Skeletal muscle satellite cell (primary cell): ENCODE data around the gene XPNPEP2.

Source experiments
- H3K27me3 ChIP-seq: 2 replicates; pipeline ENCODE4 v1.7.0; 2013; ENCODE audit warnings: low read length; ENCODE audit not compliant: control insufficient read depth, insufficient read depth
- H3K36me3 ChIP-seq: 2 replicates; pipeline ENCODE4 v1.7.0; 2013; ENCODE audit warnings: mild to moderate bottlenecking, control low read depth, low read length; ENCODE audit not compliant: insufficient read depth
- H3K4me1 ChIP-seq: 2 replicates; pipeline ENCODE4 v1.7.0; 2013; ENCODE audit warnings: low read length; ENCODE audit not compliant: control insufficient read depth, insufficient read depth
- H3K4me2 ChIP-seq: 2 replicates; pipeline ENCODE4 v1.7.0; 2013; ENCODE audit warnings: mild to moderate bottlenecking, low read length
- H3K4me3 ChIP-seq: 2 replicates; pipeline ENCODE4 v1.7.0; 2013; ENCODE audit warnings: low read length
- H3K9ac ChIP-seq: 2 replicates; pipeline ENCODE4 v1.7.0; 2013; ENCODE audit warnings: mild to moderate bottlenecking, low read depth, low read length, moderate library complexity
- H3K9me3 ChIP-seq: replicated peaks from 2 replicates; pipeline ENCODE4 v1.7.0; 2013; ENCODE audit warnings: mild to moderate bottlenecking, control low read depth, low read length

The XPNPEP2 gene

DNA sequence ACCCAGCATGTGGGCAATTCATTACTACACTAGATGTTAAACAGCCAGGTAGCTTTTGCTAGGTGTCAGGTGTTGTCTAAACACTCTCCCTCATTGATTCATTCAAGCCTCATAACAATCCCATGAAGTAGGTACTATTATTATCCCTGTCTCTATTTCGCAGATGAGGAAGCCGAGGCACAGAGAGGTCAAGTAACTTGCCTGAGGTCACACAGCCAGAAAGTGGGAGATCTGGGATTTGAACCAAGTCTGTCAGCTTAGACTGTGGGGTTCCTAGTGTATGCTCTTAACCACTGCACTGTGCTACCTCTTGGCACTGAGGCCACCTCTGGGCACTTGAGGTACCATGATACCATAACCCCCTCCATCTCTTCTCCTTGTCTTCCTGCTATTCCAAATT is 17.4 kb upstream of the XPNPEP2 start:
- Histone ChIP-seq H3K4me3 (no peak overlapping the region), H3K9ac (no peak overlapping the region), H3K36me3 (no peaks in the 10 kb centered on the region), H3K9me3 (no peaks in the 10 kb centered on the region), H3K4me1 (no peaks in the 10 kb centered on the region), H3K27me3 (peaks cover 57% of the 10 kb centered on the region), H3K4me2 (no peak overlapping the region)

DNA sequence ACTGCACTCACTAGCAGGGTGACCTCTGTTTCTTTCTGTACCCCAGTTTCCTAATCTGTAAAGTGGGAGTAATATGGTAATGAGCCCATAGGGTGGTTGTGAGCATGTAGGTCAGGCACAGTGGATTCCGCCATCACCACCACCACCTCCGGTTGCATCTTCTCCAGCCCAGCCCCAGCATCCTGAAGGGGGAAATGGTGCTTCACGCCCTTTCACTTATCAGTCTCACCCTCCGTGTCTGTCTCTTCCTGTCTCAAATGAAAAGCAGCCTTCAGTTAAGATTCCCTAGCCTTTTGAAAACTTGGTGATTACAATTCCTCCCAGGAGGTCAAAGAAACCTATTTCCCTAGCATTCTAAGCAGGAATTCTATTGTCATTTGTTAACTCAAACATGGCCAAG is 16.9 kb upstream of the XPNPEP2 start:
- Histone ChIP-seq H3K4me1 (no peaks in the 10 kb centered on the region), H3K4me2 (no peak overlapping the region), H3K9me3 (no peaks in the 10 kb centered on the region), H3K9ac (no peak overlapping the region), H3K27me3 (peaks cover 56% of the 10 kb centered on the region), H3K4me3 (no peak overlapping the region), H3K36me3 (no peaks in the 10 kb centered on the region)

DNA sequence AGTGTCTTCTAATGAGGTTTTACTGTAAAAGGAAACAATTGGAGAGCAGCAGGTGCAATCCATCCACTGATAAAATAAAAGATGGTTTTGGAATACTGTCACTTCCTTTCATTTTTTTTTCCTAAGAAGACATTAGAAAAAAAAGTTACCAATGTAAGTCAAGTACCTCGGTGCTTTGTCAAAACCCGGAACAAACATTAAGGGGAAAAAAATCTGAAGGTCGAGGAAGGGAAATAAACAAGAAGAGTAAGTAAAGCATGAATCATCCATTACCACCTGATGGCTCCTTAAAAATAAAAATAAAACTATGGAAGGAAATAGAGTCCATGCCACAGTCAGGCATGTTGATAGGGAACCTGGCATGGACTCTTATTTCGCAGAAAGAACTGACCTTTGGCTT is 15.3 kb upstream of the XPNPEP2 start:
- H3K4me2 ChIP-seq = no peak overlapping the region
- H3K9ac ChIP-seq = no peak overlapping the region
- peaks cover 52% of the 10 kb centered on the region for H3K27me3 ChIP-seq
- no peaks in the 10 kb centered on the region for H3K36me3 ChIP-seq
- no peak overlapping the region for H3K4me3 ChIP-seq
- H3K9me3 ChIP-seq = no peaks in the 10 kb centered on the region
- H3K4me1 ChIP-seq = no peaks in the 10 kb centered on the region

DNA sequence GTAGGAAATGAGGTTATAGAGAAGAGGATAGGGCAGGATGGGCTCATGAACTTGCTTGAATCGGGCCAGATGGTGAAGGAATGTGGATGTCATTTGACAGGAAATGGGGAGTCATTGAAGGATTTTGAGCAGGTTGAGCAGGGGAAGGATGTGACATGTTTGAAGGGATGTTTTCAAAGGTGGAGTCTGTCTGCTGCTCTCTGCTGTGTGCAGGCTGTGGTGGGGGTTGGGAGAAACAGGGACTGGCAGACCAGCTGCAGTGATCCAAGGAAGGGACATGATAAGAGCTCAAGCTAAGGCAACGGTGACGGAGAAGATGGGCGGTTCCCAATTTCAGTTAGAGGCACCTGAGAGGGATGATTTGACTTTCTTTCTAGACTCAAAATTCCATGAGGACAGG is 14.0 kb upstream of the XPNPEP2 start:
- no peaks in the 10 kb centered on the region for H3K9me3 ChIP-seq
- no peaks in the 10 kb centered on the region for H3K36me3 ChIP-seq
- no peak overlapping the region for H3K4me2 ChIP-seq
- peaks cover 46% of the 10 kb centered on the region for H3K27me3 ChIP-seq
- no peak overlapping the region for H3K9ac ChIP-seq
- H3K4me1 ChIP-seq = no peaks in the 10 kb centered on the region
- no peak overlapping the region for H3K4me3 ChIP-seq

DNA sequence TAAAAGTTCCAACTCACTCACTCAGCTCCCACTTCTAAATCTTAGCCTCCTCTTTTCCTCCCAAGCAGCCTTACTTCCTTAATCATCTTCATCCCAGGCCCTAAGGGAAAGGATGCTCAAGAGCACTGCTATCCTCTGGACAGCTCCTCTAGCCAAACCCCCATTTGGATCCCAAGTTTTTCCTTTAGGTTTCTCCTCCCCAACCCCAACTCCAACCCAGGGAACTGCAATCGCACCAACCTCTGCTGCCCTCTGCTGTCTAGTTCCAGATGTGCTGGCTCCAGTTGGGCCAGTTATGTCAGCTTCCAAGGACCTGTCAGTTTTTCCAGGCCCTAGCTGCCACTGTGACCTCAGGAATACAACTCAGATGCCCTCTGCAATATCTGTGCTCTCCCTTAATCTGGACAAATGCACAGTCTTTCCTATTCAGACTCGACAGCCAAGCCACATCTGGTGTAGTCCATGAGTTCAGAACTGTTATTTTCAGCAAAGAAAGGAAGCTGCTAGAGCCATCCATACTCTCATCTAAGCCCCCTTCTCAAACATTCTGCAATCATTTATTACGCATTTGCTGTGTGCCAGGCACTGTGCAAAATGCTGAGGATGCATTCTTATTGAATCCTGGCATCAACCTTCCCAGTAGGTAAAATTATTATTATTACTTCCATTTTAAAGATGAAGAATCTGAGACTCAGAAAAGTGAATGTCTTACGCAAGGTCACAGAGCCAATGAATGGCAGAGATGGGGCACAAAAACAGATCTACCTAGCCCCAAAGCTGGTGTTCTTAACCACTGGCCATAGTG is 12.3 kb upstream of the XPNPEP2 start:
- no peaks in the 10 kb centered on the region for H3K9me3 ChIP-seq

DNA sequence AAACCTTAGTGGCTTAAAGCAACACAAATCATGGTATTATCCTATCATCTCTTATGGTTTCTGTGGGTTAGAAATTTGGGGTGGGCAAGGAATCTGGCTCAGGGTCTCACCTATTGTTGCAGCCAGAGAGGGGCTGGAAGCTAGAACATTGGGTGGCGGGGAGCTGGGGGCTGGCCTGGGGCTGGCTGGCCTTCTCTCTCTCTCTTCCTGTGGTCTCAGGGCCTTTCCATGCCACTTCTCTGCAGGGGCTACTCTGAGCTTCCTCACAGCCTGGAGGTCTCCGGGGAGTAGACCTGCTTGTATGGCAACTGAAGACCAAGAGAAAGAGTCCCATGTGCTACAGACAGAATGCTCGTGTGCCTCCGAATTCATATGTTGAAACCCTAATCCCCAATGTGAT is 10.7 kb upstream of the XPNPEP2 start:
- Histone ChIP-seq H3K4me3 (no peak overlapping the region), H3K4me1 (no peaks in the 10 kb centered on the region), H3K9me3 (no peaks in the 10 kb centered on the region), H3K36me3 (no peaks in the 10 kb centered on the region), H3K4me2 (no peak overlapping the region), H3K9ac (no peak overlapping the region), H3K27me3 (peaks cover 28% of the 10 kb centered on the region)

More for the DNA sequence above, 12.3 kb upstream of the XPNPEP2 start:
- Histone ChIP-seq H3K36me3 (no peaks in the 10 kb centered on the region), H3K4me1 (no peaks in the 10 kb centered on the region), H3K4me2 (no peak overlapping the region), H3K4me3 (no peak overlapping the region), H3K27me3 (peaks cover 35% of the 10 kb centered on the region), H3K9ac (no peak overlapping the region)

DNA sequence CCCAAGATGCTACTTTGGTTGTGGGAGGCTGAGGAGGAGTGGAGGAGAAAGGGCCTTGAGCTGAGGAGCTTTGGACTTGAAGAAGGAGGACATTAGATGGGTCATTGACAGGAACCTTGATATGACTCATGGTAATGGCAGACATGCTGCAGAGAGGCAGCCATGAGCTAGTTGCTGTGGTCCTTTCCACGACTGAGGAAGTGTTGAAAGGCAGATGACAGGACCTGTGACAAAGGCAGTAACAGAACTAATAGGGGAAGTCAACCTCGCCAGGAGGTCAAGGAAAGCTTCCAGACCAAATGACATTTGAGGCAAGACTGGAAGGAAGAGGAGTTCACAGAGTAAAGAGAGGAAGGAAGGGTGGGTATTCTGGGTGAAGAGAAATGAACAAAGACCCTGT is 7.6 kb upstream of the XPNPEP2 start:
- H3K4me3 ChIP-seq = no peak overlapping the region
- no peaks in the 10 kb centered on the region for H3K9me3 ChIP-seq
- no peaks in the 10 kb centered on the region for H3K36me3 ChIP-seq
- H3K4me2 ChIP-seq = no peak overlapping the region
- no peak overlapping the region for H3K9ac ChIP-seq
- no peaks in the 10 kb centered on the region for H3K4me1 ChIP-seq
- H3K27me3 ChIP-seq = peaks cover 21% of the 10 kb centered on the region

DNA sequence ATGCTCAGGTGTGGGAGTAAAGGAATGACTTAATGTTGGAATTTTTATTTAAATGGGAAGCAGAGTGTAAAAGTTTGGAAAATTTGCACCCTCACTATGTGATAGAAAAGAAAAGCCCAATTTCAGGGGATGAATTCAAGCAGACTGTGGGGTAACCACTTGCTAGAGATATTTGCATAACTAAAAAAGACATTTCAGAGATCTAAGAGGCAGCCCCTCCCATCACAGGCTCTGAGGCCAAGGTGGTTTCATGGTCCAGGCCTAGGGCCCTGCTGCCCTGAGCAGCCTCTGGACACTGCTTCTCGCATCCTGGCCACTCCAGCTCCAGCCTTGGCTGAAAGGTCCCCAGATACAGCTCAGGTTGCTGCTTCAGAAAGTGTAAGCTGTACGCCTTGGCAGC is 5.9 kb upstream of the XPNPEP2 start:
- H3K4me3 ChIP-seq = no peak overlapping the region
- H3K9ac ChIP-seq = no peak overlapping the region
- no peak overlapping the region for H3K4me2 ChIP-seq
- no peaks in the 10 kb centered on the region for H3K4me1 ChIP-seq
- H3K36me3 ChIP-seq = no peaks in the 10 kb centered on the region
- H3K9me3 ChIP-seq = no peaks in the 10 kb centered on the region
- peaks cover 27% of the 10 kb centered on the region for H3K27me3 ChIP-seq

DNA sequence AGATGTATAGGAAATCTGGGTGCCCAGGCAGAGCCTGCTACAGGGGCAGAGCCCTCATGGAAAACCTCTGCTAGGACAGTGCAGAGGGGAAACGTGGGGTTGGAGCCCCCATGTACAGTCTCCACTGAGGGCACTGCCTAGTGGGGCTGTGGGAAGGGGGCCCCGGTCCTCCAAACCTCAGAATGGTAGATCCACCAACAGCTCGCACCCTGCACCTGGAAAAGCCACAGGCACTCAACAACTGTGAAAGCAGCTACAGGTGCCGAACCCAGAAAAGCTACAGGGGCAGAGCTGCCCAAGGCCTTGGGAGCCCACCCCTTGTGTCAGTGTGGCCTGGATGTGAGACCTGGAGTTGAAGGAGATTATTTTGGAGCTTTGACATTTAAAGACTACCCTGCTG is 5.4 kb upstream of the XPNPEP2 start:
- H3K4me3 ChIP-seq = no peak overlapping the region
- H3K27me3 ChIP-seq = peaks cover 28% of the 10 kb centered on the region
- H3K9ac ChIP-seq = no peak overlapping the region
- H3K4me2 ChIP-seq = no peak overlapping the region
- no peaks in the 10 kb centered on the region for H3K36me3 ChIP-seq
- H3K4me1 ChIP-seq = no peaks in the 10 kb centered on the region
- no peaks in the 10 kb centered on the region for H3K9me3 ChIP-seq

DNA sequence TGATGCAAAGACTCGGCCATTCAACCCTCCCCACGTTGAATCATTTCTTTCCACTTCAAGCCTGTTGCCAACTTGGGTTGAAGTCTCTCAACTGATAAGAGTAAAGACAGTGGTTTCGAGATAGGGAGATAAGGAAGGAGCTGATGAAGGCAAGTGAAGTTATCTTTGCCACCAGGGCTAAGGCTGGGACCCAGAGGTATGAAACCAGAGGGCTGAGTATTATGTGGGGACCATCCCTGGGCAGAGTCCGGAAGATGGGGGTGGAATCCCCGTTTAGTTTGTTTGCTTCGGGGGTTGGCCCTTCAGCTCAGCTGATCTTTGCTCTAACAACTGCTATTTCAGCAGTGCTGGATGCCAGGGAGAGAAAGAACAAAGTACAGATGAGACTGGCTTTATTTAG is 2.3 kb upstream of the XPNPEP2 start:
- Histone ChIP-seq H3K4me3 (no peak overlapping the region), H3K4me2 (no peak overlapping the region), H3K27me3 (peaks cover 33% of the 10 kb centered on the region)

DNA sequence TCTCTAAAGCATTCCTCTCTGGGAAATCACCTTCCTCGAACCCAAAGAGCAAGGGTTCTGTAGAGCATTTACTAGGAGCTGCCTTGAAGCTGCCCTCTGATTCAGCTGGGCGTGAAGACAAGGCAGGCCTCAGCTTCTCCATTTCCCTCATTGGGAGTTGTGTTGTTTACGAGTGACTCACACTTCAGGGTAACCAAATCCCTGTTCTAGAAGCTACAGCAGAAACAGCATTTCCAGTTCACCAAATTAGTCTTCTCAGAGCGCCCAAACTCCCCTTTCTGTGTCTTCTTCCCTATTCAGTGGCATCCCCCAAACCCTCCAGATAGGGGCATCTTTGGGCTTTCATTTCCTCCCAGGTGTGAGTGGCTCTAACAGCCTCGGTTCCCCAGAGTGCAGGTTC is 863 bp upstream of the XPNPEP2 start:
- H3K4me1 ChIP-seq = no peaks in the 10 kb centered on the region
- H3K9ac ChIP-seq = no peak overlapping the region

More for the DNA sequence above, 2.3 kb upstream of the XPNPEP2 start:
- H3K9ac ChIP-seq = no peak overlapping the region
- H3K36me3 ChIP-seq = no peaks in the 10 kb centered on the region
- no peaks in the 10 kb centered on the region for H3K9me3 ChIP-seq
- no peaks in the 10 kb centered on the region for H3K4me1 ChIP-seq

DNA sequence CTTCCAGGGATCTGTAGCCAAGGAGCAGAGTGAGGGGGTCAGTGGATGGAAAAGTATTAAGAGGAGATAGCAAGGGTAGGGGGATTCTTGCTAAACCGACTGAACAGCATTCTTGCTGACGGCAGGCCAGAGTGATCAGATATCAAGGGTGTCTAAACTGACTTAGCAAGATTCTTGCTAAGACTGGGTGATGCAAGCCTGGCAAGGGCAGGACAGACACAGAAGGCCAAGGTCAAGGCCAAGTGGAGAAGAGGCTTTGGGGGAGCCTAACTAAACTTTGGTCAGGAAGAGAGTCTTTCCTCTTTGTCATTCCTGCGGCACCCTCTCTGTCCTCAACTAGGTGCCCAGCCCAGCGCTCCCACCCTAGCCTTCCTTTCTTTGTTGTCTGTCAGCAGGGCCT is 799 bp downstream of the XPNPEP2 start:
- H3K36me3 ChIP-seq = no peaks in the 10 kb centered on the region
- no peak overlapping the region for H3K9ac ChIP-seq
- no peaks in the 10 kb centered on the region for H3K9me3 ChIP-seq
- no peak overlapping the region for H3K4me3 ChIP-seq
- peaks cover 27% of the 10 kb centered on the region for H3K27me3 ChIP-seq
- no peaks in the 10 kb centered on the region for H3K4me1 ChIP-seq
- no peak overlapping the region for H3K4me2 ChIP-seq

More for the DNA sequence above, 863 bp upstream of the XPNPEP2 start:
- H3K4me2 ChIP-seq = no peak overlapping the region
- no peaks in the 10 kb centered on the region for H3K36me3 ChIP-seq
- H3K4me3 ChIP-seq = no peak overlapping the region
- peaks cover 29% of the 10 kb centered on the region for H3K27me3 ChIP-seq
- no peaks in the 10 kb centered on the region for H3K9me3 ChIP-seq
